NCI-H82 (cell line): ENCODE results near the gene EIF3B.
"Not testable (repeated sequence)": the region's sequence is repeated elsewhere in the genome, so short reads cannot be mapped to it uniquely, and the experiment has no call there.

ENCODE experiments used
- DNase-seq: peaks from one replicate; lab custom pipeline; 2025; lab: John Stamatoyannopoulos, UW

The EIF3B gene

DNA sequence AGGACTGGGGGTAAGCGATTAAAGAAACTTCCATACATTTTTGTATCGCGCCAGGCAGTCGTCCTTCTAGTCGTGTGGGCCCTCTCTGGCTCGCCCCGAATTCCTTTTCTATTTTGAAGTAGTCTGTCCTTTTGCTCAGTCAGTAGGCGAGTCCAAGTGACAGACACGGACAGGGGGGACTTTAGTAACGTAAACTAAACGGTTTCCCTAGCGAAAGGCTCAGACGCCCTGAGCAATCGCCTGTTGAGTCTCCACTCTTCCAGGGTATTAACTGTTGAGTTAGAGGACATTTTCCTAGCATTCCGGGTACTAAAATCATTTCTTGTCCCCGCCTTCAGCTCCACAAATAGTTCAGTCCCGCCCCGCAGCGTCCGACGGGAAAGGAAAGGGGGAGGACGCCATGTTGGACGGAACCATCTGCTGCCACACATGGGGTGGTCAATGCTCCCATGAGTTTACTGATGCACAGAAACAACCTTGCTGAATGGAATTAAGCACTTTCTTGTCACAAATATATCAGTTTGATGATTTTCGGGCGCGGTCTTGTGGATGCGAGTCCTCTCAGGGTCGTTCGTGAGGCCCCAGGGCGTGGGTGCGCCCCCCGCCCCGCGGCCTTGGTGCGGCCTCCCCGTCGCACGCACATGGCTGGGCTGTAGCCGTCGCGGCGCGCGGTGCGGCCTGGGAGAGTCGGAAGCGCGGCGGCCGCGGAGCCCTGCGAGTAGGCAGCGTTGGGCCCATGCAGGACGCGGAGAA, at the start of gene EIF3B:
Gene EIF3B (plus strand): TSS at position 642 of the 753 bp plus-strand sequence. CDS start 95 bp downstream, at position 737.
- DNase-seq, result peak; percentile 95

DNA sequence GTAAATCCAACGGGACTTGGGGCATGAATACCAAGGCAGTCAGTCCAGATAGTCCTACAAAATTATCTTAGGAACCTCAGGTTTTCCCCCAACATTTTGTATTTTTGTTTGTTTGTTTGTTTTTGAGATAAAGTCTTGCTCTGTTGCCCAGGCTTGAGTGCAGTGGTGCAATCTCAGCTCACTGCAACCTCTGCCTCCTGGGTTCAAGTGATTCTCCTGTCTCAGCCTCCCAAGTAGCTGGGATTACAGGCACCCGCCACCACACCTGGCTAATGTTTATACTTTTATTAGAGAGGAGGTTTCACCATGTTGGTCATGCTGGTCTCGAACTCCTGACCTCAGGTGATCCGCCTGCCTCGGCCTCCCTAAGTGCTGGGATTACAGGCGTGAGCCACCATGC, 49.4 kb upstream of the EIF3B start:
- DNase-seq, result not testable (repeated sequence)

DNA sequence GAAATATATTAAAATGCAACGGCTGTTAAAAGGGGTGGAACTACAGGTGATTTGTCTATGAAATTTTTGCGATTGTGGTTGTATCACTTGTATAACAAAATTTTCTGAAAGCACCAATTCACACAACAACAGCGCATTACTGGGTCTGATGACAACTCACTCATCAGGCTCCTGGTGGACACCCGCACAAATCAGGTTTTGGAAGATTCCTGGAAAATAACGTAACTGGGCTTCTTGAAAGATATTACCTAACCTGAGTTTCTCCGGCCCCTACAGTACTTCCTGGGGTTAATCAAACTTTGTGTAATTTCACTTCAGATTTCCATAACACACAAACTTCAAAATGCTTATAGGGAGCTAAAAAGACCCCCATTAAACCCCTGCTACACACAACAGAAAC, 47.9 kb upstream of the EIF3B start:
- DNase-seq, result no peak

DNA sequence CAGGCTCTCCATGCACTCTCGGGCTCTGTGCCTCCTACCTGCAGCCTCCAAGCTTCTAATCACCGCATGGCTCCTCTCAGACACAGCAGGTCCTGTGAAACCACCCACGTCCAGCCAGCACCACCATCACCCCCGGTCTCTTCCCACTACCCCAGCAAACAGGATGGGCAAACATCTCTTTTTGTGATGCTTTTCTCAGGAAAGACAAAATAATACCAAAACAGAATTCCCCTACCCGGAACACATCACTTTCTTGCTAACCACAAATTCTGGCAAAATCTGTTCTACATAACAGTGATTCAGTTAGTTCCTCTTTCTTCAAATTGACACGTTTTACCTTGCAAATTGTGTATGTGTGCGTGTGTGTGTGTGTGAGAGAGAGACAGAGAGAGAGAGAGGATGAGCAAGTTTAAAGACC, 46.9 kb upstream of the EIF3B start:
- DNase-seq, result no peak

DNA sequence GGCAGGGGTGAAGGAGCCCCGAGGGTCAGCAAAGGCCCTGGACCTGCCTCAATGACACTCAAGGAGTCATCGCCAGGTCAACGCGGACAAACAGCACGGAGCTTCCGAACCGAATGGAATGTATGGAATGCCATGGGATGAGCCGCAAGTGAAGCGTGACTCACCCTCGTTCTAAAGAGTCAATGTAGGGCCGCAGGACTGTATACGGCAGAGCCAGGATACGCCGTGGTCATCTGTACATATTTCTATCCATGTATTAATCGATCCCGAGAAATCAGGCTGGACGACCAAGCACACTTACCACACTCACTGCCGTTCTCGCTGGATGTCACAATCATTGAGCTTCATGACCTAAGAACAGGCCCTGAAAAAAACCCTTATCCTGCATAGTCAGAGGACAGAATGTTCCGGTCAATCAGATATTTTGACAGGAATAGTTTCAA, 44.7 kb upstream of the EIF3B start:
- DNase-seq, result no peak

DNA sequence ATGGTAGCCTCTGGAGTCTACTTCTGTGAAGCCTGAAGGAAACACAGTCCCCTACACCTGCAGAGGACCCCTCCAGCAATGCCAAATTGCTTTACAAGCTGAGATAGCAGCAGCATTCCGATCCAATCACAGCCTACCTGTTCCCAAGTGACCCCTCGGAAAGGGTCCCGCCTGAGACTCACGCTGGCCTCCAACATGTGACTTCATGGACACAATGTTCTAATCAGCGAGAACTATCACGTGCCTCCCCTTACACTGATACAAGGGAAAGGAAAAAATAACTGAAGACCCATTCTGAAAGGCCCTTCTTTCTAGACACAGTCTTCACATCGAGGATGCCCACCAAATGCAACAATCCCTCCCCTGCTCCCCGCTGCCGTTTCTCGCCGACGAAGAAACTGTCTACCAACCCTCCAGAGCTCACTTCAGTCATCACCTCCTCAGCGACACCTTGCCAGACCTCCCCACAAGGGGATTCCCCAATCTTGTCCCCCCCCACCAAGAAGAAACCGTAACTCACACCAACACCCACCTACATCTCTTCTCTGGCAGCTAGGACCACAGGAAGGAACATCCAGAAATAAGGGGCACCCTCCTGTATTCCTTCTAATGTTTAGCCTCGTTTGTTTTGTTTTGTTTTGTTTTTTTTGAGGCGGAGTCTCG, 42.2 kb upstream of the EIF3B start:
- DNase-seq, result no peak

DNA sequence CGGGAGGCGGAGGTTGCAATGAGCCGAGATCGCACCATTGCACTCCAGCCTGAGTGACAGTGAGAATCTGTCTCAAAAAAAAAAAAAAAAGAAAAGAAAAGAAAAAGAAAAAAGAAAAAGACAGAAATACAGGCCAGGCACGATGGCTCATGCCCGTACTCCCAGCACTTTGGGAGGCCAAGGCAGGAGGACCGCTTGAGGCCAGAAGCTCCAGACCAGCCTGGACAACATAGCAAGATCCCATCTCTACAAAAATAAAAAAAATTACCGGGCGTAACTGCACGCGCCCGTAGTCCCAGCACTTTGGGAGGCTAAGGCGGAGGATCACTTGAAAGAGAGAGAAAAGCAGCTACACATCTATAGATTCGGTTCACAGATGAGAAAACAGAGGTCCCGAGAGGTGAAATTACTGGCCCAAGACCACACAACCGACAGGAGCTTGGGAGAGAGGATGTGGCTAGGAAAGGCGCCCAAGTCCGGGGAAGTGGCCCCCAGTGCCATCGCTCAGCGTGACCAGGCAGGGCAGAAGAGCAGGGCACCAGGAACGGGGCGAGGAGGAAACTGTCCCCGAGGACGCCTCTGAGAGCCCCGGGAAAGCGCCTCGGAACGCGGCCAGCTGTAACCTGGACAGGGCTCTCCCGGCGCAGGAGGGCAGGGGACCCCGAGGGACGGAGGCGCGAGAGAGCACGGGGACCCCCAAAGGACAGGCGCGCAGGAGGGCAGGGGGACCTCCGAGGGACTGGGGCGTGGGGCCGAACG, 41.0 kb upstream of the EIF3B start:
- no peak for DNase-seq

DNA sequence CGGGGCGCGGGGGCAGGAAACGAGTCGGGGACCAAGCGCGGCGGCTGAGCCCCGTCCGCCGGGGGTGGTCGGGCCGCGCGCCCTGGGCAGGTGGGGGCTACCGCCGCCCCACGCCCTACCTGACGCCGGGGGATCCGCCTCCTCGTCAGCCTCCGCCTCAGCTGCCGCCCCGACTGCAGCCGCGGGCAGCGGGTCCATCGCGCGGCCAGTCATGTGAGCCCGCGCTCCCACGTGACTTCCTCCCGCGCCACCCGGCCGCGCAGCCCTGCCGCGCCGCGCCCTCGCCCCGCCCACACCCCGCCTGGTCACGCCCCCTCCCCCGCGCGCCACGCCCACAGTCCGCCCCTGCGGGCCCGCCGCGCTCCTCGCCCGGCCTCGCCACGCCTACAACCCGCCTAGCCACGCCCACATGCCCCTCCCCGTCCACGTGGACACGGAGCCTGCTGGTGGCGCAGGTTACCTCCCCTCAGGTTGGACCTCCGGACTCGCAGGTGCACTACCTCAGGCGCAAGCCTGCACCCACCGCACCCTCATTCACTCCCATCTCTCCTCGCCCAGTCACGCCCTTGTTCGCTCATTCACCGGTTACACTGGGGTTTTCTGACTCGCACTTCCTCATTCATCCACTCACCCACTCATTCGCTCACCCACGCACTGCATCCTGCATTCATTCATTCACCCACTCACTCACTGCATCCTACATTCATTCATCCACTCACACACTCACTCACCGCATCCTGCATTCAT, 40.2 kb upstream of the EIF3B start, which contains the start of gene SNX8:
Gene SNX8 (minus strand): TSS at position 233 of the 747 bp plus-strand sequence. CDS start 20 bp downstream, at position 213.
- peak; percentile 95 for DNase-seq

DNA sequence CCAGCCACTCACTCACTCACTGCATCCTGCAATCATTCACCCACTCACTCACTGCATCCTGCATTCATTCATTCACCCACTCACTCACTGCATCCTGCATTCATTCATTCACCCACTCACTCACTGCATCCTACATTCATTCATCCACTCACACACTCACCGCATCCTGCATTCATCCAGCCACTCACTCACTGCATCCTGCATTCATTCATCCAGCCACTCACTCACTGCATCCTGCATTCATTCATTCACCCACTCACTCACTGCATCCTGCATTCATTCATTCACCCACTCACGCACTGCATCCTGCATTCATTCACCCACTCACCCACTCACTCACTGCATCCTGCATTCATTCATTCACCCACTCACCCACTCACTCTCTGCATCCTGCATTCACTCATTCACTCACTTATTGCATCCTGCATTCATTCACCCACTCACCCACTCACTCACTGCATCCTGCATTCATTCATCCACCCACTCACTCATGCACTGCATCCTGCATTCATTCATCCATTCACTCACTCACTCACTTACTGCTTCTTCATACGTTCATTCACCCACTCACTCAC, 39.6 kb upstream of the EIF3B start:
- not testable (repeated sequence) for DNase-seq

DNA sequence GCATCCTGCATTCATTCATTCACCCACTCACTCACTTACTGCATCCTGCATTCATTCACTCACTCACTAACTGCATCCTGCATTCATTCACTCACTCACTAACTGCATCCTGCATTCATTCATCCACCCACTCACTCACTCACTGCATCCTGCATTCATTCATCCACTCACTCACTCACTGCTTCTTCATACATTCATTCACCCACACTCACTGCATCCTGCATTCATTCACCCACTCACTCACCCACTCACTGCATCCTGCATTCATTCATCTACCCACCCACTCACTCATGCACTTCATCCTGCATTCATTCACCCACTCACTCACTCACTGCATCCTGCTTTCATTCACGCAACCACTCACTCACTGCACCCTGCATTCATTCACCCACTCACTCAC, 38.8 kb upstream of the EIF3B start:
- no peak for DNase-seq

DNA sequence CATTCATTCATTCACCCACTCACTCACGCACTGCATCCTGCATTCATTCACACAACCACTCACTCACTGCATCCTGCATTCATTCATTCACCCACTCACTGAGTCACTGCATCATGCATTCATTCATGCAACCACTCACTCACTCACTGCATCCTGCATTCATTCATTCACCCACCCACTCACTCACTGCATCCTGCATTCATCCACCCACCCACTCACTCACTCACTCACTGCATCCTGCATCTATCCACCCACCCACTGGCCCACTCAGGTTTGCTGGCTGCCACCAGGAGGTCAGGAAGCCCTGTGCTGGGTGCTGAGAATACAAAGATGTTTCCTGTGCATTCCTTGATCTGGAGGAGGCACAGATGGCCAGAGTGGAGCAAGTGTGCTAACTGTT, 38.0 kb upstream of the EIF3B start:
- no peak for DNase-seq

DNA sequence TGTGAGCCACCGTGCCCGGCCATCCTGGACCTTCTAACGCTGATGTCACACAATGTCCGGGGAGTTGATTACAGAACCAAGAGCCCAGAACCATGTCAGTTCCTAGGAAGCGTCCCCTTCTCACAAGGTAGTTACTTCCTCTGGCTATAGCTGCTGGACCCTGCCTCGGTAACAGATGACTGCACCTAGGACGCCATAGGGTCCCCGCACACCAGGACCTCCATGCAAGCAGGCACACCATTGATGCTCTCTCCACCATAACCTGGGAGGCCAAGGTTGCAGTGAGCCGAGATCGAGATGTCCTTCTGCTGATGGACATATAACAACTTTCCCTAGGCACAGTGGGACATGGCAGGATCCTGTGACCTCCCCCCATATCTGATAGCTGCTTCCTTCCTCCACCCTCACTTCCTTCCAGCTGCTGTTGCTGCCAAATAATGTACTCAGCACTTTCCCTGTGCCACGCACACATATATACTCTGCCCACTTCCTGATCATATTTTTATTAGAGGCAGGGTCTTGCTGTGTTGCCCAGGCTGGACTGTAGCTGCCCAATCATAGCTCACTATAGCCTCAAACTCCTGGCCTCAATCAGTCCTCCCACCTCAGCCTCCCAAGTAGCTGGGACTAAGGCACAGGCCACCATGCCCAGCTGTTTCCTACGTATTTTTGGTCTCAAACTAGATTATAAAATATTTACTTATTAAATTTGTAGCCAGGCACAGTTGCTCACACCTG, 36.9 kb upstream of the EIF3B start:
- DNase-seq, result no peak

DNA sequence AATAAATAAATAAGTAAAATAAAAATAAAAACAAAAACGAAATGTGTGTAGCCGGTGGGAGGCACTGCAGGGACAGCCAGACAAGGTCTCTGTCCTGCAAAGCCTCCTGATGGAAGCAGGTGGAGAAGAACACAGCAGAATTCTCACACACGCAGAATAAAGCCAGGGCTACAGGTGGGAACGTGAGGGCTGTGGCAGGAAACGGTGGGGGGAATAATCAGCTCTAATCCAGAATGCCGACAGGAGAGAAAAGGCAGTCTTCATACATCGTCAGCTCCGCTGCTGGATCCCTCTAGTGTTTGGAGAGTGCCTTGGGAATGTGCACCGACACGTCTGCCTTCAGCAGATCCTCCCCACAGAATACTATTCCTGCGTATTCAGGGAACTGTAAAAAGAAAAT, 33.6 kb upstream of the EIF3B start:
- peak; percentile 78 for DNase-seq

DNA sequence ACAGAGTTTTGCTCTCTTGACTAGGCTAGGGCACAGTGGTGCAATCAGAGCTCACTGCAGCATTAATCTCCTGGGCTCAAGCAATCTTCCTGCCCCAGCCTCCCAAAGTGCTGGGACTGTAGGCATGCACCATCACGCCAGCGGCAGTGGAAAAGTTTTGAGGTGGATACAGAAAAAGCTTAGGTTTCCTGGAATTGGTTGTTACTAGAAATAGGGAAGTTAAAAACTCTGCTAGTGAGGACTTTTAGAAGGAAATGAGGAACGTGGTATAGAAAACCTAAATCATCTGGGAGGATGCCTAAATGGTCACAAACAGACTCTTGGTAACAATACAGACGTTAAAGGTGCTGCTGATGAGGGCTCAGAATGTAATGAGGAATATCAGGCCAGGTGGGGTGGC, 29.5 kb upstream of the EIF3B start:
- DNase-seq, result no peak

DNA sequence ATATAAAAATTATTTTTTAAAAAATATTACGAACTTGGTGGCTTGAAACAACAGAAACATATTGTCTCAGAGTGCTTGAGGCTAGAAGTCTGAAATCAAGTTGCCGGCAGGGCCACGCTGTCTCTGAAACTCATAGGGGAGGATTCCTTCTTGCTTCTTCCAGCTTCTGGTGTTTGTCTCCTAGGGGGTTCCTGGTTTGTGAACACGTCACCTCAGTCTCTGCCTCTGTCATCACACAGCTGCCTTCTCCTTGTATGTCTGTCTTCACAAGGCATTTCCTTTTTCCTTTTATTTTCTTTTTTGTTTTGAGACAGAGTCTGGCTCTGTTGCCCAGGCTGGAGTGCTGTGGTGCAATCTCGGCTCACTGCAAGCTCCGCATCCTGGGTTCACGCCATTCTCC, 27.7 kb upstream of the EIF3B start:
- no peak for DNase-seq

DNA sequence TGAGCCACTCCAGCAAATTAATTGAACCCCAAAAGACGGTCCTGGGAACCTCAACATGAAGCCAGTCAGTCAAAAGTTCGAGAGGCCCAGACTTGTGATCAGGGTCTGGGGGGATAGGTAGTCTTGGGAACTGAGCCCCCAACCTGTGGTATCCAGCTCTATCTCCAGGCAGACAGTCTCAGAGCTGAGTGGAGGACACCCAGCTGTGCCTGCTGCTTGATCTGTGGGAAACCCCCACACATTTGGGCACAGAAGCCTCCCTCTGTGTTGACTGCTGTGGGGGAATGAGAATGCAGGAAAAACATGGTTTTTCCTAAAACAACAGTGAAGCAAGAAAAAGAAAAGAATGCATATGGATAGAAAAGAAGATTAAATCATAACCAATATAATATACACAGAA, 24.1 kb upstream of the EIF3B start:
- DNase-seq, result no peak

DNA sequence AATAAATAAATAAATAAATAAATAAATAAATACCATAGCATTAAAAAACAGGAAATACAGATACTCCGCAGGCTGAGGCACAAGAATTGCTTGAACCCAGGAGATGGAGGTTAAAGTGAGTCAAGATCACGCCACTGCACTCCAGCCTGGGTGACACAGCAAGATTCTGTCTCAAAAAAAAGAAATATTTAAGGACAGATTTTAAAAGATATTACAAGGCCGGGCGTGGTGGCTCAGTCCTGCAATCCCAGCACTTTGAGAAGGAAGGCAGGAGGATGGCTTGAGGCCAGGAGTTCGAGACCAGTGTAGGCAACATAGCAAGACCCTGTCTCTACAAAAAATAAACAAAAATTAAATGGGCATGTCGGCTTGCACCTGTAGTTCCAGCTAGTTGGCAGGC, 22.9 kb upstream of the EIF3B start:
- no peak for DNase-seq

DNA sequence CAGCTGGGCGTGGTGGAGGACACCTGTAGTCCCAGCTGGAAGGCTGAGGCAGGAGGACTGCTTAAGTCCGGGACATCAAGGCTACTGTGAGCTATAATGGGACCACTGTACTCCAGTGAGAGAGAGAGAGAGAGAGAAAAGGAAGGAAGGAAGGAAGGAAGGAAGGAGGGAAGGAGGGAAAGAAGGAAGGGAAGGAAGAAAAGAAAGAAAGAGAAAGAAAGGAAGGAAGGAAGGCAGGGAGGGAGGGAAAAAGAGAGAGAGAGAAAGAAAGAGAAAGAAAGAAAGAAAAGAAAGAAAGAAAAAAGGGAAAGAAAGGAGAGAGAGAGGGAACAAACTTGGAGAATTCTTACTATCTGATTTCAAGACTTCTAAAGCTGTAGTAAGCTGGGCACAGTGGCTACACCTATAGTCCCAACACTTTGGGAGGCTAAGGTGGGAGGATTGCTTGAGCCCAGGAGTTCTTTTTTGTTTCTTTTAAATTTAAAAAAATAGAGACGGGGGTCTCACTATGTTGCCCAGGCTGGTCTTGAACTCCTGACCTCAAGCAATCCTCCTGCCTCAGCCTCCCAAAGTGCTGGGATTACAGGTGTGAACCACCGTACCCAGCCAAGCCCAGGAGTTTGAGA, 21.9 kb upstream of the EIF3B start:
- not testable (repeated sequence) for DNase-seq

DNA sequence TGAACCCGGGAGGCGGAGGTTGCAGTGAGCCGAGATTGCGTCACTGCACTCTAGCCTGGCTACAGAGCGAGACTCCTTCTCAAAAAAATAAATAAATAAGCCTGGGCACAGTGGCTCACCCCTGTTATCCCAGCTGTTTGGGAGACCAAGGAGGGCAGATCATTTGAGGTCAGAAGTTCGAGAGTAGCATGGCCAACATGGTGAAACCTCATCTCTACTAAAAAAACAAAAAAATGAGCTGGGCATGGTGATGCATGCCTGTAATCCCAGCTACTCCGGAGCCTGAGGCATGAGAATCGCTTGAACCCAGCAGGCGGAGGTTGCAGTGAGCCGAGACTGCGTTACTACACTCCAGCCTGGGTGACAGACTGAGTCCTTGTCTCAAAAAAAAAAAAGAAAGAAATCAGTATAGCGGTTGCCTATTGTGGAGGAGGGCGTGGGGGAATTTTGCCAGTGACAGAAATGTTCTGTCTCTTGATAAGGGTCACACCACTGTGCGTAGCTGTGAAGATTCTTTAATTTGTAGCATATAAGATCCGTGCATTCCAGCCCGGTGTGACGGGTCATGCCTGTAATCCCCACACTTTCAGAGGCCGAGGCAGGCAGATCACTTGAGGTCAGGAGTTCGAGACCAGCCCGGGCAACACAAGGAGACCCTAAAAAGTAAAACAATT, 17.9 kb upstream of the EIF3B start:
- no peak for DNase-seq
